Adipocyte (in vitro differentiated cells): ENCODE results near the gene ALMS1.
"Not testable (repeated sequence)": the region's sequence is repeated elsewhere in the genome, so short reads cannot be mapped to it uniquely, and the experiment has no call there.

ENCODE experiments used
- DNase-seq: peaks from one replicate; pipeline ENCODE4 v3.0.0-alpha.2; 2015; ENCODE audit warnings: low read depth
- H3K27me3 ChIP-seq: replicated peaks from 2 replicates; pipeline ENCODE4 v1.7.0; 2013; ENCODE audit warnings: mild to moderate bottlenecking, low read length, moderate library complexity; ENCODE audit not compliant: control insufficient read depth, insufficient read depth
- H3K36me3 ChIP-seq: 2 replicates; pipeline ENCODE4 v1.7.0; 2013; ENCODE audit warnings: low read length, mild to moderate bottlenecking, moderate library complexity; ENCODE audit not compliant: control insufficient read depth, insufficient read depth, severe bottlenecking
- H3K4me1 ChIP-seq: 2 replicates; pipeline ENCODE4 v1.7.0; 2013; ENCODE audit warnings: mild to moderate bottlenecking, low read length, moderate library complexity; ENCODE audit not compliant: control insufficient read depth, insufficient read depth
- H3K4me3 ChIP-seq: 2 replicates; pipeline ENCODE4 v1.7.0; 2013; ENCODE audit warnings: mild to moderate bottlenecking, low read length, moderate library complexity
- H3K9ac ChIP-seq: 2 replicates; pipeline ENCODE4 v1.7.0; 2013; ENCODE audit warnings: mild to moderate bottlenecking, low read length, moderate library complexity
- H3K9me3 ChIP-seq: 2 replicates; pipeline ENCODE4 v1.7.0; 2013; ENCODE audit warnings: mild to moderate bottlenecking, low read length, moderate library complexity; ENCODE audit not compliant: control insufficient read depth

Gene ALMS1

DNA sequence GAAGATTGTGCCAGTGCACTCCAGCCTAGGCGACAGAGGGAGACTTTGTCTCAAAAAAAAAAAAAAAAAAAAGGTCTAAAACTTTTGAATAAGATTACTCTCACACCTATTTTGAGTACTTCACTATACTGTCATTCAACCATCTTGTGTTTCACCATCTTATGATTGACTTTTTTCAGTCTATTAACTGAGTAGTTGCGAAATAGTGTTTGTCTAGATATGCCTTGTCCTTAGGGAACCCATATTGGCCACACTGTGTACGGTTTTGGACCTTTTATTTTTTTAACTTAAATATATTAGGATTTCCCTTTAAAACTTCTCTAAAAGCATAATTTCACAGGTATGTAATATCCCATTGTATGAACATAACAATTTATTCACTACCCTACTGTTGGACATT, 72.3 kb downstream of the ALMS1 start:
- H3K9ac ChIP-seq = no peak overlapping the region
- peaks cover 6% of the 10 kb centered on the region for H3K36me3 ChIP-seq
- no peaks in the 10 kb centered on the region for H3K9me3 ChIP-seq
- H3K4me3 ChIP-seq = no peak overlapping the region
- no peak for DNase-seq
- H3K27me3 ChIP-seq = no peaks in the 10 kb centered on the region
- H3K4me1 ChIP-seq = no peaks in the 10 kb centered on the region

DNA sequence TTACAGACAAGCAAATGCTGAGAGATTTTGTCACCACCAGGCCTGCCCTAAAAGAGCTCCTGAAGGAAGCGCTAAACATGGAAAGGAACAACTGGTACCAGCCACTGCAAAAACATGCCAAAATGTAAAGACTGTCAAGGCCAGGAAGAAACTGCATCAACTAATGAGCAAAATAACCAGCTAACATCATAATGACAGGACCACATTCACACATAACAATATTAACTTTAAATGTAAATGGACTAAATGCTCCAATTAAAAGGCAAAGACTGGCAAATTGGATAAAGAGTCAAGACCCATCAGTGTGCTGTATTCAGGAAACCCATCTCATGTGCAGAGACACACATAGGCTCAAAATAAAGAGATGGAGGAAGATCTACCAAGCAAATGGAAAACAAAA, 76.8 kb downstream of the ALMS1 start:
- not testable (repeated sequence) for H3K9me3 ChIP-seq, DNase-seq, H3K4me3 ChIP-seq, H3K9ac ChIP-seq, H3K36me3 ChIP-seq, H3K27me3 ChIP-seq, H3K4me1 ChIP-seq

DNA sequence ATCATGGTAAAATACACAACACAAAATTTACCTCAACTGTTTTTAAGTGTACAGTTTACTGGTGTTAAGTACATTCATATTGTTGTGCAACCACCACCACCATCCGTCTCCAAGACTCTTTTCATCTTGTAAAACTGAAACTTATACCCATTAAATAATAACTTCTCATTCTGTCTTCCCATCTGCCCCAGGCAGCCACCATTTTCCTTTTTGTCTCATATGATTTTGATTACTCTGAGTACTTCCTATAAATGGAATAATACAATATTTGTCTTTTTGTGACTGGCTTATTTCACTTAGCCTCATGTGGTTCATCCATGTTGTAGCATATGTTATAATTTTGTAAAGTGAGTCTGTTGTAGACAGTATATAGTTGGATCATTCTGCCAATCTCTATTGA, 82.7 kb downstream of the ALMS1 start:
- no peaks in the 10 kb centered on the region for H3K4me1 ChIP-seq
- DNase-seq = no peak

DNA sequence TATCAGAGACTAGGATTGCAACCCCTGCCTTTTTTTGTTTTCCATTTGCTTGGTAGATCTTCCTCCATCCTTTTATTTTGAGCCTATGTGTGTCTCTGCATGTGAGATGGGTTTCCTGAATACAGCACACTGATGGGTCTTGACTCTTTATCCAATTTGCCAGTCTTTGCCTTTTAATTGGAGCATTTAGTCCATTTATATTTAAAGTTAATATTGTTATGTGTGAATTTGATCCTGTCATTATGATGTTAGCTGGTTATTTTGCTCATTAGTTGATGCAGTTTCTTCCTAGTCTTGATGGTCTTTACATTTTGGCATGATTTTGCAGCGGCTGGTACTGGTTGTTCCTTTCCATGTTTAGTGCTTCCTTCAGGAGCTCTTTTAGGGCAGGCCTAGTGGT, 98.2 kb downstream of the ALMS1 start:
- not testable (repeated sequence) for H3K36me3 ChIP-seq, H3K9ac ChIP-seq, DNase-seq, H3K27me3 ChIP-seq, H3K4me3 ChIP-seq, H3K4me1 ChIP-seq, H3K9me3 ChIP-seq

More for the DNA sequence above, 82.7 kb downstream of the ALMS1 start:
- H3K27me3 ChIP-seq = no peaks in the 10 kb centered on the region
- no peak overlapping the region for H3K4me3 ChIP-seq
- H3K36me3 ChIP-seq = no peaks in the 10 kb centered on the region
- H3K9ac ChIP-seq = no peak overlapping the region
- H3K9me3 ChIP-seq = no peaks in the 10 kb centered on the region

DNA sequence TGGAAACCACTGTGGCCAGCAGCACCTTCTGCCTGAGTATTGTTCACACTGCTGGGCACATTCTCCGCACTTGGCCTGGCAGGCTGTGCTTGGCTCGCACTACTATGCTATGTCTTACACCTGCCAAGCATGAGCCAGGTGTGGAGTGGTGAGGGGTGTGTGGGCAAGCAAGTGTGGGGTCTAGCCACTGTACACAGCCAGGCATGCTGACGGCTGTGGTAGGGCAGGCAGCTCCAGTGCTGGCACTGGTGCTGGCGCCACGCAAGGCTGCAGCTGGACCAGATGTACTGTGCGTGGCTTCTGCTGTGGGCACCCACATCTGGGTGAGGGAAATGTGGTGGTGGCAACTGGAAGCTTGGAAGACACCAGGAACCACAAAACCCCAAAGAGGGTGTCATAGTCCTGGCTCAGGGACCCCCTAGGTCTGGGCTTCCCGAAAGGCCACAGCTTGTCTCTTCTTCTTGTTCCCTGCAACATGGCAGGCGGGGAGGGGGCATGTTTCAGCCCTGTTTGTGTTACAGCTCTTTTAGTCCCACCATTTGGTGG, 101.5 kb downstream of the ALMS1 start:
- no peaks in the 10 kb centered on the region for H3K9me3 ChIP-seq
- no peak overlapping the region for H3K9ac ChIP-seq
- DNase-seq = no peak
- H3K4me1 ChIP-seq = no peaks in the 10 kb centered on the region
- no peaks in the 10 kb centered on the region for H3K27me3 ChIP-seq
- H3K4me3 ChIP-seq = no peak overlapping the region
- H3K36me3 ChIP-seq = peaks cover 27% of the 10 kb centered on the region

- Histone ChIP-seq H3K4me1 (no peaks in the 10 kb centered on the region), H3K27me3 (no peaks in the 10 kb centered on the region), H3K9me3 (no peaks in the 10 kb centered on the region), H3K36me3 (peaks cover 27% of the 10 kb centered on the region), H3K4me3 (no peak overlapping the region), H3K9ac (no peak overlapping the region)
- DNase-seq = no peak
These were observed 102.4 kb downstream of the ALMS1 start for GRCh38 chr2:73488079-73488478.

DNA sequence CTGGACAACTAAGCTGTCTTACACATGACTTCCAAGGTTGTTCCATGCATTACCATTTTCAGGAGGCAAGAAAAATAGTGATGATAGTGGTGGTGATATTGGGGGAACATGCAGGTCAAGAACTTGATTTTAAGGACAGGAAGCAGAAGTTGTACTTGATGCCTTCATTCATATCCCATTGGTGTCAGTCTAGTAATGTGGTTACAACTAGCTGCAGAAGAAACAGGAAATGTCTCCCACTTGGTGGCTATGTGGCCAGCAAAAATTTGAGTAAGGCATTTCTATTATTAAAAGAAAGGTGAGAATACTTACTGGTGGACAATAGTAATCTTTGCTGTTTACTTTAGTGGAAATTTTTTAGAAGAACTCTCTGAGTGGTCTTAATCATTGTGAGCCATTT, 103.4 kb downstream of the ALMS1 start:
- H3K9ac ChIP-seq = no peak overlapping the region
- H3K27me3 ChIP-seq = no peaks in the 10 kb centered on the region
- no peaks in the 10 kb centered on the region for H3K9me3 ChIP-seq
- peaks cover 27% of the 10 kb centered on the region for H3K36me3 ChIP-seq
- no peaks in the 10 kb centered on the region for H3K4me1 ChIP-seq
- no peak overlapping the region for H3K4me3 ChIP-seq
- DNase-seq = no peak

DNA sequence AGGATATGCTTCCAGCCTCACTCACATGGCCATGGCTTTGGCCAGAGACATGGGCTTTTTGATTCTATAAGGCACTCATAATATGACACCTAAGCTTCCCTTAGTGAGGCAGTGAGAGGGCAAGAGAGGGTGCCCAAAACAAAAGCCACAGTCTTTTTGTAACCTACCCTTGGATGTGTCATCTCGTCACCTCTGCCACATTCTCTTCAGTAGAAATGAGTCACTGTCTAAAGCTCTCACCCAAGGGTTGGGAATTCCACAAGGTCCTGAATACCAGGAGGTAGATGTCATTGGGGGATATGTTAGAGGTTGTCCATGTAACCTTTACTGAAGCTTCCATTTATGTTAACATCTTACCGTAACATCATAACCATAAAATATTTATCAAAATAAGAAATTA, 108.4 kb downstream of the ALMS1 start:
- Histone ChIP-seq H3K4me1 (no peaks in the 10 kb centered on the region), H3K27me3 (no peaks in the 10 kb centered on the region), H3K36me3 (peaks cover 27% of the 10 kb centered on the region), H3K9ac (no peak overlapping the region), H3K9me3 (no peaks in the 10 kb centered on the region), H3K4me3 (no peak overlapping the region)
- no peak for DNase-seq

- no peaks in the 10 kb centered on the region for H3K36me3 ChIP-seq
- no peak for DNase-seq
- no peak overlapping the region for H3K4me3 ChIP-seq
- no peaks in the 10 kb centered on the region for H3K9me3 ChIP-seq
- H3K9ac ChIP-seq = no peak overlapping the region
- H3K27me3 ChIP-seq = no peaks in the 10 kb centered on the region
- H3K4me1 ChIP-seq = peaks cover 17% of the 10 kb centered on the region
These were observed 118.4 kb downstream of the ALMS1 start for GRCh38 chr2:73503992-73504570.

GRCh38 chr2:73504850-73505249, 119.2 kb downstream of the ALMS1 start:
- not testable (repeated sequence) for H3K9ac ChIP-seq, DNase-seq, H3K36me3 ChIP-seq, H3K4me3 ChIP-seq, H3K9me3 ChIP-seq, H3K27me3 ChIP-seq
- H3K4me1 ChIP-seq = peaks cover 13% of the 10 kb centered on the region

- H3K36me3 ChIP-seq, H3K27me3 ChIP-seq, H3K4me3 ChIP-seq, DNase-seq, H3K4me1 ChIP-seq, H3K9me3 ChIP-seq, H3K9ac ChIP-seq: not testable (repeated sequence)
These were observed 124.8 kb downstream of the ALMS1 start for GRCh38 chr2:73510470-73510869.

DNA sequence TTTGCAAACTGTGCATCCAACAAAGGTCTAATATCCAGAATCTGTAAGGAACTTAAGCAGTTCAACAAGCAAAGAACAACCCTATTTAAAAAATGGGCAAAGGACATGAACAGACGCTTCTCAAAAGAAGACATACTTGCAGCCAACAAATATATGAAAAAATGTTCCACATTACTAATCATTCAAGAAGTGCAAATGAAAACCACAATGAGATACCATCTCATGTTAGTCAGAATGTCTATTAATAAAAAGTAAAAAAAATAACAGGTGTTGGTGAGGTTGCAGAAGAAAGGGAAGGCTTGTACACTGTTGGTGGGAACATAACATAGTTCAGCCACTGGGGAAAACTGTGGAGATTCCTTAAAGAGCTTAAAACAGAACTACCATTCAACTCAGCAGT, 130.4 kb downstream of the ALMS1 start:
- Histone ChIP-seq H3K9ac (no peak overlapping the region), H3K9me3 (peaks cover 9% of the 10 kb centered on the region), H3K4me1 (no peaks in the 10 kb centered on the region), H3K4me3 (no peak overlapping the region), H3K27me3 (no peaks in the 10 kb centered on the region), H3K36me3 (peaks cover 9% of the 10 kb centered on the region)
- DNase-seq = no peak
